HG02938 (cell line): Measurements from ENCODE around the gene TMEM17.

Experiments
- ATAC-seq: cut with Tn5 transposase; IDR thresholded peaks from one replicate; pipeline ENCODE4 v1.9.1; 2021; ENCODE audit warnings: mild to moderate bottlenecking, moderate library complexity; ENCODE audit not compliant: unreplicated experiment

Gene TMEM17

DNA sequence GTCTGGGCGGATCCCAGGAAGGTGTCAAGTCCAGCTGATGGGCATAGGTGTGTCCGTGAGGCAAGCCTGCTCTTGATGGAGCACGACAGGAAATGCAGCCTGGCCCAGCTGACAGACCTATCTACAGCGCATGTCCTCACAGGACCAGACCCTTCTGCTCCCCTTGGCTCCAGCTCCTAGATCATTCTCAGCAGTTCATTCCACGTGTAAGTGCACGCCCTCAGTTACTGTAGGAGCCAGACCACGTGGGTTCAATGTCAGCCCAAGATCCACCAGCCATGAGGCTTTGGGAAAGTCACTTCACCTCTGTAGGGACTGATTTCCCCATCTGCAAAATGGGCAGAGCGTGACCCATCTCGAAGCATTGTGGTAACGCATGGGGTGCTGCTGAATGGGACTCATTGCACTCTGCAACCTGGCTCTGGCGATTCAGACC, 47.8 kb downstream of the TMEM17 start:
- ATAC-seq: no peak

DNA sequence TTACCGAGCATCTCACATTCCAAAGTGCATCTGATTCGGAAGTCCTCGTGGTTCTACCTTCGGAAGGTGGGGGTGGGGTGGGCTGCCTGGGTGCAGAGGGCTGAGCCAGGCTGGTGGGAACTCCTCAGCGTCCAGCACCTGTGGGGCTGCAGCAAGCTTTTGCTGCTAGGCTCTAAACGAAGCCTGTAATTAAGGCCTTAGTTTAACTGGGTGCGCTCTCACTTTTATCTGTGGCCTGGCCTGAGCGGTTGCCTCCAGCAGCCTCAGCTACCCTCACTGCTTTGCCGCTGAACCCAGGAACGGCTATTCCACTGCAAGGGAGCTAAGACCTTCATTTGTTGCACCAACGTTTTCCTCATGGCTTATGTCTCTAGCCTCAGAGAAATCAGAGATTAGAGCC, 48.4 kb downstream of the TMEM17 start:
- no peak for ATAC-seq

DNA sequence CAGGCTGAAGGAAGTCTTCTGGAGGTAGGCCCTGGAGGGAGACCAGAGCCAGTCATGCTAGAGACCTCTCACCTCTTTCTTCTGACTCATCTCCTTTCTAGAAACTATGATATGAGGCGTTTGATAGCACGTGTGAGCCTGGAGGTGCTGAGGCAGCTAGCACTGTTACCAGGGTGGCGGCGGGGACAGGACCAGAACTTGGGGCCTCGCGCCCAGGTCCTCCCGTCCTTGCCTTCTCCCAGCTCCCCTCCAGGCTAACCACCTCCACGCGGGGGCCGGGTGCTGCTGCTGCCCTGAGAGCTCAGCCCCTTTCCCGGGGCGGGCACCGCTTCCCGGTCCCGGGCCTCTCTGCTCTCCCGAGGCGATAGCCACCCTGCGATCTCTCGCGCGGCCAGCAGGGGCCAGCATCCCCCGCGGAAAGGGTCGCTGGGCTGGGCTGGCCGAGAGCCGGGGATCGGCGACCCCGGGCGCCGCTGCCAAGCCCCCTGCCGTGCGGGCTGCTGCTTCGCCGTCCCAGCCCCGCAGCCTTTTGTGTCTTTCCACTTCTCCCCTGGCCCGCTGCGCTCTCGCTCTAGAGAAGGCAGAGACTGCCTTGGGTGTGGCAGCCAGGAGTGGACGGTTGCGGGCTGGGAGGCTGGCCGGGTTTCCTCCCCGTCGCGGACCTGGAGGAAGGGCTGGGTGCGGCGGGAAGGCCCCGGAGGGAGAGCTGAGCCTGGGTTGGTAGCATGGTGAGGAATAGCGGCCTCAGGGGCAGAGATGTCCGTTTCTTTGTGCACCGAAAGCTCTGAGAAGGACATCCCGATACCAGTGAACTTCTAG, 49.1 kb downstream of the TMEM17 start:
- peak; percentile 73 for ATAC-seq

DNA sequence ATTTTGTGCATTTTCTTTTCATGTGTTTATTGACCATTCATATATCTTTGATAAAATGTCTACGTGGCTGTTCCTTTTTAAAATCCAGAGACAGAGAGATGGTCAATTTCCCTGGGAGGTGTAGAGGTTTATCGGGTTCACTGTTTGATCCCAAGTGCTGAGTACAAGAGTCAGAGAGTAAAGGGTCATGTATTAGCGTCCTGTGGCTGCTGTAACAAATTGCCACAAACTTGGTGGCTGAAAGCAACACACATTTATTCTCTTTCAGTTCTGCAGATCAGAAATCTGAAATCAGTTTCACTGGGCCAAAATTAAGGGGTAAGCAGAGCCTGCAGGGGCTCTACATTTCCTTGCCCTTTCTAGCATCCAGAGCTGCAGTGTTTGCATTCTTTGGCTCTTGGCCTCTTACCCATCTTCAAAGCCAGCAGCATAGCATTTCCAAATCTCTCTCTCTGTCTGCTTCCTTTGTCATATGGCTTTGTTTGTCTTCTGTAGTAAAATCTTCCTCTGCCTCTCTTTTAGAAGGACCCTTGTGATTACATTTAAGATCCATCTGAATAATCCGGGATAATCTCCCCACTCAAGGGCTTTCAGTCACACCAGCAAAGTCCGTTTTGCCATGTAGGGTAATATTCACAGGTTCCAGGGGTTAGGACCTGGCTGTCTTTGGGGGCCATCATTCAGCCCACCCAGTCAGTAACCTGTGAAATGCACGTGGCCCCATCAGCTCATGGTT, 49.9 kb downstream of the TMEM17 start:
- ATAC-seq: no peak

DNA sequence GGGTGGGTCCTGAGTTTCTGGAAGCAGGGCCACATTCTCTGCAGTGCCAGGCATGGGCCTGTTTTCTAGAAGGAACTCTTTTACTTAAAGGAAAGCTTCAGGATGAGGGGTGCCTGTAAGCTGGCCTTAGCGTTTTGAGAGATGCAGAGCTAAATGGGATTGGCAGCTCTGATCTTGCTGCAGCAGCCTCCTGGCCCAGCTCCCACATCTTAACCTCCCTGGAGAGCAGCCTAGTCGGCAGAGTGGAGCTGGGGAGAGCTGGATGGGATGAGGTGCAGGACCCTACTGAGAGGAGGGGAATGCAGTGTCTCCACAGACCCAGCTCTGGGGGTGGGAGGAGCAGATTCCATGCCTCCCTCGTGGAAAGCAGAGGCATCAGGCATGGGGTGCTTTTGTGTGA, 52.0 kb downstream of the TMEM17 start:
- no peak for ATAC-seq

DNA sequence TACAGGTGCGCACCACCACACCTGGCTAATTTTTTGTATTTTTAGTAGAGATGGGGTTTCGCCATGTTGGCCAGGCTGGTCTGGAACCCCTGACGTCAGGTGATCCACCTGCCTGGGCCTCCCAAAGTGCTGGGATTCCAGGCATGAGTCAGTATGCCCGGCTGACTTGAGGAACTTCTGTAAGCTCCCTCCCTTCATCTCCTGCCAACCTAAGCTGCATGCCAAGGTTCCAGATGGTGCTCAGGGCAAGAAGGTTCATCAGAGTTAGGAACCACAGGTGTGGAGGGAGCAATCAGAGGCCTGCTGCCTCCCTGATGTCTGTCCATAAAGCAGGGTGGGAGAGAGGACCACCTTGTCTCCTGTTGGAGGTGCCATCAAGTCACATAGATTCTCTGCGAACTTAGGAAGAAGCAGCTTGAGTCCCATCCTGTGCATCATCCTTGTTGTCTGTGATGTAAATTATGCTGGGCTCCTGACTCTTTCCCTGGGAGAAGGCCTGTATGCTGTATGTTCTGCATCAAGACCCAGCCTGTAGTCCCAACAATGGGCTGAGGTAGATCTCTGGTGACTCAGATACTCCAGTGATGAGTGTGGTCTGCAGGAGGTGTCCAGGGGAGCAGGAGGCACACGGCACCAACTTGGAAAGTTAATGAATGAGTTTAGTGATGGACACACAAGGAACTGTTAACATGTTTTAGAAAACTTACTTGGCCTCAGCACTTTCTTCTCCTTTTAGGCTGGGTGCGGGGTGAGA, 53.1 kb downstream of the TMEM17 start:
- no peak for ATAC-seq

DNA sequence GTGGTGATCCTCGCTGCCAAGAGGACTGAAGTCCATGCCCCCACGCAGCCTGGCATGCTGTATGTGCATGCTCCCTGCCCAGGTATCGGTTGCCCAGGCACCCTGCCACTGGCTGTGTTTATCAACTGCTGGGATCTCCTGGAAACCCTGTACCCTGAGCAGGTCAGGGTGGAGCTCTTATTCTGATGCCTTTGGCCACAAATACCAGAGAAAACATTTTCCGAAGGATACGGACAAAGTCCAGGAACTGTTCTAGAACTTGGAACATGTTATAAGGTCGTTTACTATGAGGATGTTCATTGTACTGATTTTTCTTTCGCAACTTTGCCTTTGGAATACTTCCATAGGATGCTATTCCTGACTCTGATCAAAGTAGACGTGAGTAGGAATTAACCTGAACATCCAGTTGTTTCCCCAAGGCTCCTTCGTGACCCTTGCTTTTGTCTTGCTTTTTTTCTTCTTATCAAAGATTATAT, 55.2 kb downstream of the TMEM17 start:
- ATAC-seq: no peak
